GM12878 (cell line): ENCODE results near the gene DNAJA1. TPM values are rescaled to one million over a fixed set of nuclear protein-coding genes. Genes with fewer than 3 reads are reported as not detected.
A peak's percentile ranks its signal among the peaks of the same experiment; 100 is the strongest.

Experiments
- ASH2L ChIP-seq: fragments of 300-600, 200-600 bp; sonication (generic); IDR thresholded peaks from 2 replicates; pipeline ENCODE4 v1.6.1; 2017; ENCODE audit warnings: low read depth, mild to moderate bottlenecking, borderline replicate concordance
- BACH1 ChIP-seq: fragments of 450-650 bp; IDR thresholded peaks from 2 replicates; pipeline ENCODE4 v1.6.1; 2017; ENCODE audit warnings: mild to moderate bottlenecking, borderline replicate concordance
- CBFB ChIP-seq: IDR thresholded peaks from 2 replicates; pipeline ENCODE4 v1.6.1; 2016; ENCODE audit warnings: antibody characterized with exemption, low read depth
- CBX3 ChIP-seq: fragments of 200-600 bp; sonication (generic); IDR thresholded peaks from 2 replicates; pipeline ENCODE4 v1.6.1; 2016; ENCODE audit warnings: low read depth, borderline replicate concordance
- CBX5 ChIP-seq: sonication (generic); IDR thresholded peaks from 2 replicates; pipeline ENCODE4 v1.6.1; 2016; ENCODE audit warnings: low read depth, moderate library complexity, mild to moderate bottlenecking, inconsistent platforms
- CREB1 ChIP-seq: IDR thresholded peaks from 2 replicates; pipeline ENCODE4 v1.6.1; 2012; ENCODE audit warnings: low read depth, mild to moderate bottlenecking, inconsistent platforms
- DPF2 ChIP-seq: fragments of 450-650 bp; IDR thresholded peaks from 2 replicates; pipeline ENCODE4 v1.6.1; 2017; ENCODE audit warnings: mild to moderate bottlenecking
- EZH2 ChIP-seq: IDR thresholded peaks from 2 replicates; pipeline ENCODE4 v1.6.1; 2012; ENCODE audit warnings: low read depth, mild to moderate bottlenecking, control low read depth, inconsistent platforms, low read length, borderline replicate concordance; ENCODE audit not compliant: control insufficient read depth
- HCFC1 ChIP-seq: fragments of 150-350 bp; IDR thresholded peaks from 2 replicates; pipeline ENCODE4 v1.6.1; 2014; ENCODE audit warnings: low read length
- HDAC2 ChIP-seq: fragments of 200-600 bp; sonication (generic); IDR thresholded peaks from 2 replicates; pipeline ENCODE4 v1.6.1; 2017
- LARP7 ChIP-seq: fragments of 450-650 bp; IDR thresholded peaks from 2 replicates; pipeline ENCODE4 v1.6.1; 2017; ENCODE audit warnings: mild to moderate bottlenecking
- NRF1 ChIP-seq: conservative IDR thresholded peaks from 2 replicates; pipeline ENCODE4 v1.6.1; 2011; ENCODE audit warnings: mild to moderate bottlenecking, low read depth, low read length, improper control_type of control experiment
- RAD21 ChIP-seq: IDR thresholded peaks from 2 replicates; pipeline ENCODE4 v1.6.1; 2011; ENCODE audit warnings: mild to moderate bottlenecking, low read depth, low read length, moderate library complexity; ENCODE audit not compliant: insufficient read depth
- RBBP5 ChIP-seq: fragments of 200-600 bp; sonication (generic); conservative IDR thresholded peaks from 2 replicates; pipeline ENCODE4 v1.6.1; 2016
- RCOR1 ChIP-seq: conservative IDR thresholded peaks from 2 replicates; pipeline ENCODE4 v1.6.1; 2012; ENCODE audit warnings: low read depth, low read length, improper control_type of control experiment
- SUZ12 ChIP-seq: fragments of 200-600 bp; sonication (generic); IDR thresholded peaks from one replicate; pipeline ENCODE4 v1.6.1; 2018; ENCODE audit warnings: antibody characterized with exemption, mild to moderate bottlenecking; ENCODE audit not compliant: unreplicated experiment
- TAF1 ChIP-seq: IDR thresholded peaks from 2 replicates; pipeline ENCODE4 v1.6.1; 2011; ENCODE audit warnings: mild to moderate bottlenecking, low read depth, low read length, borderline replicate concordance
- TARDBP ChIP-seq: IDR thresholded peaks from 2 replicates; pipeline ENCODE4 v1.6.1; 2016; ENCODE audit warnings: borderline replicate concordance
- TBL1XR1 ChIP-seq: IDR thresholded peaks from 2 replicates; pipeline ENCODE4 v1.6.1; 2012; ENCODE audit warnings: low read depth, low read length, improper control_type of control experiment
- ZBTB33 ChIP-seq: fragments of 450-650 bp; IDR thresholded peaks from 2 replicates; pipeline ENCODE4 v1.6.1; 2017; ENCODE audit warnings: mild to moderate bottlenecking
- ZBTB40 ChIP-seq: fragments of 450-650 bp; IDR thresholded peaks from 2 replicates; pipeline ENCODE4 v1.6.1; 2016; ENCODE audit warnings: mild to moderate bottlenecking, moderate library complexity, borderline replicate concordance
- ZSCAN29 ChIP-seq: fragments of 450-650 bp; IDR thresholded peaks from 2 replicates; pipeline ENCODE4 v1.6.1; 2017; ENCODE audit warnings: mild to moderate bottlenecking, moderate library complexity
- polyA plus RNA-seq, 11 experiments: library from polyadenylated mRNA; depleted of rRNA in 4 of 11; unstranded in 6 of 11; stranded (reverse) in 5 of 11; fragments of >200 nt; fragmentation: Nextera tagmentation in 4 of 11; fragmentation: Illumina TruSeq in 1 of 11; extraction: Ambion mirVana in 4 of 11; extraction: Trizol in 1 of 11; gene quantifications; 1 replicate in 1 of 11; 2 replicates in 10 of 11; pipeline versions ENCODE4 v1.2.1 to v1.2.3, GENCODE V29; 2011 to 2016; ENCODE audit warnings: inconsistent platforms in 2 of 11, missing spikeins in 2 of 11, low read depth in 1 of 11
- total RNA-seq, 4 experiments: library from RNA; depleted of rRNA in 3 of 4; stranded (reverse); fragments of >200 nt in 3 of 4; fragmentation: Illumina TruSeq in 1 of 4; extraction: Trizol in 1 of 4; gene quantifications; 2 replicates each; pipeline versions ENCODE4 v1.2.1 to v1.2.3, GENCODE V29; 2013 to 2021
- TF ChIP-seq, protein P1 (sequence below): fragments of 450-650 bp; IDR thresholded peaks from 2 replicates; pipeline ENCODE4 v1.6.1; 2017; ENCODE audit warnings: mild to moderate bottlenecking, low read depth, inconsistent platforms; ENCODE audit not compliant: poor library complexity, severe bottlenecking
- TF ChIP-seq, protein P2 (sequence below): IDR thresholded peaks from 2 replicates; pipeline ENCODE4 v1.6.1; 2011; ENCODE audit warnings: borderline replicate concordance, low read depth, mild to moderate bottlenecking, moderate library complexity, mixed read lengths, low read length; ENCODE audit not compliant: insufficient read depth; ENCODE audit errors: extremely low read length

Gene DNAJA1
- total and polyA plus RNA-seq, 10 of the 15 experiments (the other 5 are each of a cell fraction or from before 2014, with no cell fraction given), result 69.7 to 206 (median 146) TPM

GRCh38 chr9:33024966-33025571 is at the start of gene DNAJA1 (continued):
- TF ChIP-seq ZBTB40, result peak; percentile 73
- 0 out of 2 replicates have a peak, but pooled peaks have one; percentile 9 for TF ChIP-seq ASH2L
- peak; percentile 56; the same call in 1 of the 2 replicates for TF ChIP-seq HCFC1
- TF ChIP-seq TARDBP, result no peak
- peak; percentile 55 for TF ChIP-seq TBL1XR1
- peak; percentile 91 for TF ChIP-seq CBFB
- TF ChIP-seq TAF1, result peak; percentile 95
- TF ChIP-seq RAD21, result no peak
- TF ChIP-seq CBX5, result no peak
- no peak for TF ChIP-seq HDAC2
- TF ChIP-seq CBX3, result no peak
- TF ChIP-seq RBBP5, result no peak
- TF ChIP-seq DPF2, result peak; percentile 87
- TF ChIP-seq ZBTB33, result no peak
- TF ChIP-seq EZH2, result no peak
- peak; percentile 22; the same call in 1 of the 2 replicates for TF ChIP-seq NRF1
- TF ChIP-seq CREB1, result peak; percentile 93
- TF ChIP-seq SUZ12, result no peak
- TF ChIP-seq, protein P1, sequence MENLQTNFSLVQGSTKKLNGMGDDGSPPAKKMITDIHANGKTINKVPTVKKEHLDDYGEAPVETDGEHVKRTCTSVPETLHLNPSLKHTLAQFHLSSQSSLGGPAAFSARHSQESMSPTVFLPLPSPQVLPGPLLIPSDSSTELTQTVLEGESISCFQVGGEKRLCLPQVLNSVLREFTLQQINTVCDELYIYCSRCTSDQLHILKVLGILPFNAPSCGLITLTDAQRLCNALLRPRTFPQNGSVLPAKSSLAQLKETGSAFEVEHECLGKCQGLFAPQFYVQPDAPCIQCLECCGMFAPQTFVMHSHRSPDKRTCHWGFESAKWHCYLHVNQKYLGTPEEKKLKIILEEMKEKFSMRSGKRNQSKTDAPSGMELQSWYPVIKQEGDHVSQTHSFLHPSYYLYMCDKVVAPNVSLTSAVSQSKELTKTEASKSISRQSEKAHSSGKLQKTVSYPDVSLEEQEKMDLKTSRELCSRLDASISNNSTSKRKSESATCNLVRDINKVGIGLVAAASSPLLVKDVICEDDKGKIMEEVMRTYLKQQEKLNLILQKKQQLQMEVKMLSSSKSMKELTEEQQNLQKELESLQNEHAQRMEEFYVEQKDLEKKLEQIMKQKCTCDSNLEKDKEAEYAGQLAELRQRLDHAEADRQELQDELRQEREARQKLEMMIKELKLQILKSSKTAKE, result no peak
- TF ChIP-seq, protein P2, sequence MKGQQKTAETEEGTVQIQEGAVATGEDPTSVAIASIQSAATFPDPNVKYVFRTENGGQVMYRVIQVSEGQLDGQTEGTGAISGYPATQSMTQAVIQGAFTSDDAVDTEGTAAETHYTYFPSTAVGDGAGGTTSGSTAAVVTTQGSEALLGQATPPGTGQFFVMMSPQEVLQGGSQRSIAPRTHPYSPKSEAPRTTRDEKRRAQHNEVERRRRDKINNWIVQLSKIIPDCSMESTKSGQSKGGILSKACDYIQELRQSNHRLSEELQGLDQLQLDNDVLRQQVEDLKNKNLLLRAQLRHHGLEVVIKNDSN, result no peak
- TF ChIP-seq LARP7, result peak; percentile 90
- no peak for TF ChIP-seq RCOR1
- TF ChIP-seq BACH1, result peak; percentile 93
- no peak for TF ChIP-seq ZSCAN29
